Umbilical cord (tissue), 2 donors: ENCODE results near the gene DLG5. TPM values are rescaled to one million over a fixed set of nuclear protein-coding genes. Genes with fewer than 3 reads are reported as not detected.
A peak's percentile ranks its signal among the peaks of the same experiment; 100 is the strongest.

Experiments
- DNase-seq: peaks from one replicate; pipeline ENCODE4 v3.0.0-alpha.2; 2015; ENCODE audit warnings: low spot score
- total RNA-seq: library from RNA; depleted of rRNA; stranded (reverse); fragments of >200 nt; gene quantifications from one replicate; pipeline ENCODE4 v1.2.3, GENCODE V29; 2014; ENCODE audit warnings: low replicate concordance; ENCODE audit not compliant: insufficient read depth

Gene DLG5
- total RNA-seq, 1 donor from 2014 or later: 21.4 TPM

DNA sequence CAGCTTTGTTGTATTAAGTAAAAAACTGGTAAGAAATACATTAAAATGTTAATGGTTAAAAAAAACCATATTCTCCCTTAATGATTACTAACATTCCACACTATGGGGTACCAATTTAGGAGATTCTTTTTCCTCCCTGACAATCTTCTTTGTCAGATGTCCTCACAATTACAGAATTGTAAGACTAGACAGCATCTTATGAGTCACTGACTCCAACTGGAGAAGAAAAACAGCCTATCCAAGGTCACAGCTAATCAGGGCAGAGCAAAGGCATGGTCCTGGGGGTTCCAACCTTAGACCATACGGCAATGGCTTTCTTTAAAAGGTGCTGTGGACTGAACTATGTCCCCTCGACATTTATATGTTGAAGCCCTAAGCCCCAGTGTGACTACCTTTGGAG is 127.6 kb downstream of the DLG5 start:
- DNase-seq: no peak

DNA sequence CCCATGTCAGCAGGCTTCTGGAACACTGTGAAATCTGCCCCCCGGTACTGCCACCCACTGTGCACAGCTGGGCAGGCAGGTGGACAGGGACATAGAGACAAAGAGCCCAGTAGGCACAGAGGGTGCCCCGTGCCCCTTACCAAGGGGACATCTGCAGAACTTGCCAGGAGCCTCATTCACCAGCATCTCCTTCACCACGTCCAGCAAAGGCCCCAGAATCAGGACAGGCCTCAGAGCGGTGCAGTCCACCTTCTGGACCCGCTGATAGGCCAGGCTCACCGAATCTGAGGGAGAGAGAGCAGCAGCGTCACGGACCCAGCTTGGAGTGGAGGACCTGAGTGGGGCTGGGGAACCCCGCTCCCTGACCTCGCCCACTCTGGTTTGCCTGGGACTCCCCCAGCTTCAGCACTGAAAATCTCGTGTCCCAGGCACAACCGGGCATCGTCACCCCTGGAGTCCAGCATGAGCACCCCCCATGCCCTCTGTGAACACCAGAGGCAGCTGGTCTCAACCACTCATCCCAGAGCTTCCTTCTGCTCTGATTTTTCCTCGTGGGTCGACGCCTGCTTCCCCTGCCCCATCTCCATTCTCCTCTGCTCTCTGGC is 130.1 kb downstream of the DLG5 start:
- no peak for DNase-seq

- DNase-seq: no peak
Measured at GRCh38 chr10:77795426-77796055, 131.0 kb downstream of the DLG5 start.

GRCh38 chr10:77794256-77795142 is 132.1 kb downstream of the DLG5 start:
- DNase-seq: no peak

DNA sequence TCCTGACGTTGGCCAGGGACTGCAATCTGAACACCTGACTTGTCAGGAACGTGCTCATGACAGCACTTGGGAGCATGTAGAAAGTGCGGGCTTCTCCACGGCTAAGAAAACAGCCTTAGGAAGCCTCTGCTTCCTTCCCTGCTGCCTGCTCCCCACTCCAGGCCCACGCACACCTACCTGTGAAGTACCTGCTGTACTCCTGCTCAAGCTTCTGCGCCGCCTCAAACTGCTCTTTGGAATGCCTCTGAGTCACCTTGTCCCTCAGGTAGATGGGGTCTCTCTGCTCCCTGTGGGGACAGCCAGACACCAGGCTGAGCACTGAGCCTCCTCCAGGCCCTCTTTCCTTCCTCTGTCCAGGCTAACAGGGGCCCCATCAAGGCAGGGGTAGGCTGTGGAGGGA is 132.7 kb downstream of the DLG5 start:
- peak; percentile 29 for DNase-seq

GRCh38 chr10:77792155-77792554 is 134.4 kb downstream of the DLG5 start:
- no peak for DNase-seq

GRCh38 chr10:77791506-77791905 is 135.0 kb downstream of the DLG5 start:
- DNase-seq: no peak

- DNase-seq: no peak
Measured at GRCh38 chr10:77789861-77790260, 136.7 kb downstream of the DLG5 start.

- no peak for DNase-seq
Measured at GRCh38 chr10:77789016-77789415, 137.5 kb downstream of the DLG5 start.

- DNase-seq: no peak
Measured at GRCh38 chr10:77788496-77789010, 138.0 kb downstream of the DLG5 start.

DNA sequence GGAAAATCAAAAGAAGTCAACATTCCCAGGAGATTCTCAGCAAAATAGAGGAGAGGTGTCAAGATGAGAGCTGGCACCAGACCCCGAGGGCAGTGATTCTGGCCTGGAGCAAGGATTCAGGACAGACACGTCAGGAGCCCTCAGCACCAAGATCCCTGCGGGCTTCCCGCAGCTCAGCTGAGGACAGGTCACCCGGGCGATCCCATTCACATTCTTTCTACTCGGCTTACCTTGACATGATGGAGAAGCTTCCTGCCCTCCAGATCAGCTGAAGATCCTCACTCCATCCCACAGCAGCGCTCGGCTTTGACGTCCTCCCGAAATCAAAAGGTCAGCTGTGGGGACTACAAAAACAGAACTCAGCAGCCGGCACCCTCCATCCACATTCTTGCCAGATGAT is 139.1 kb downstream of the DLG5 start:
- no peak for DNase-seq

DNA sequence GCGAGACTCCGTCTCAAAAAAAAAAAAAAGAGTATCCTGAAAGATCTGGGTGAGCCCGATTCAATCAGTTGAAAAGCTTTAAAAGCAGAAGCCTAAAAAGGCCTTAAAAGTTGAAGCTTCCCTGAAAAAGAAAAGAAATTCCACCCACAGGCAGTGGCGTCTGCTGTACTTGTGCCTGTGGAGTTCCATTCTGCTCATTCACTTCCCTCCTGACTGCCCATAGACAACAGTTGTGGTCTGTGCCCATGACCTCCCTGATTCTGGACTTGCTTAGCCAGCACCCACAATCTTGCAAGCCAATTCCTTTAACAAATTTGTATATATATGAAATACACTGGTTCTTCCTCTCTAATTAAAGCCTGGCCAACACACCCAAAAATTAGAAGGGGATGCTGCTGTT is 141.7 kb downstream of the DLG5 start:
- no peak for DNase-seq

- DNase-seq: no peak
Measured at GRCh38 chr10:77782328-77783061, 144.1 kb downstream of the DLG5 start.

DNA sequence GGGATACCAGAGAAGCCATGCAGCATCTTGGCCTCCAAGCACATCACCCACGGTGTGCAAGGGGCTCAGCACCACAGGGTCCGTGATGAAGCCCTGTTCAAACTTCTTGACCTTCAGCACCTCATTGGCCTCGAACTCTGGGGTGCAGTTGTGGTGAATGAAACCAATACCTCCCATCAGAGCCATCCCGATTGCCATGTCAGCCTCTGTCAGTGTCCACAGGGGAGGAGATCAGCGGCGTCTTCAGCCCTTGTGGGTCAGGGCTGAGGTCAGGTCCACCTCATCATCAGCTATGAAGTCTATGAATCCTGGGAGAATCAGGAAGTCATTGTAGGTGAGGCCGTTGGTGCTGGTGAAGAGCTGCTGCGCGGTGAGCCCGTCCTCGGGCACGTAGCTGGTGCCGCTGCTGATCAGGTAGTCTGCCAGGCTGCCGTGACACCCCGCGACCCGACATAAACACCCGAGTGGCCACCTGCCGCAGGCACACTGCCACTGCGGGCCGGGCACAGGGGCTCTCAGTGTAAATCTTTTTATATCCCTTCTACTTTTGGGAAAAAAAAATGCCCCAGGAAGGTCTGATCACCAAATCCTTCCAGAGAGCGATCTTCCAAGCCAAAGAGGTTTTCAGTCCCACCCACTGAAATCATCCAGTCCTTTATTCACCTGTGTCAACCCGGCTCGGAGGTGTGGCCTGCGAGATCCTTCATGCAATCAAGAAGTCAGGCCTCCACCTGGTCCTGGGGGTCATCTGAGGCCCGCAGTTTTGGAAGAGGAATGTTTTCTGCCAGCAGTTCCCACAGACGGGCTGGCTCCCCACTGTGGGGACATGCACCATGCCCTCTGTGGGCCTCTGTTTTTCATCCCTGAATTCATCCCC is 144.9 kb downstream of the DLG5 start:
- DNase-seq: no peak

DNA sequence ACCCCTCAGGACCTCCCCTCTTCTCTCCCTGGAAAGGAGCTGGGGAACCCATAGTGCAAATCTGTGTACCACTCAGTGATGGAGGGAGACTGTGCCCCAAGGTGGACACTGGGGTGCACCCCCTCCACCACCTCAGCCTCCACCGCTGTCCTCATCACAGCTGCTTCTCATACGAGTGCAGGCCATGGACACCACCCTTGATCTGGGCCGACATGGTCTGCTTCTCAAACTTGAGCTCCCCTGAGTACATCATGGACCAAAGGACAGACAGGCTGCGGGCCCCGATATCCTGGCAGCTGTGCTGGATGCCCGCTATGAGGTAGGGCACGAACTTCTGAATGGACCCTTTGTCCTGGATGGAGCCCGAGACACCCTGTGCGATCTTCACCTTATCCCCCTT is 146.4 kb downstream of the DLG5 start:
- DNase-seq: no peak

DNA sequence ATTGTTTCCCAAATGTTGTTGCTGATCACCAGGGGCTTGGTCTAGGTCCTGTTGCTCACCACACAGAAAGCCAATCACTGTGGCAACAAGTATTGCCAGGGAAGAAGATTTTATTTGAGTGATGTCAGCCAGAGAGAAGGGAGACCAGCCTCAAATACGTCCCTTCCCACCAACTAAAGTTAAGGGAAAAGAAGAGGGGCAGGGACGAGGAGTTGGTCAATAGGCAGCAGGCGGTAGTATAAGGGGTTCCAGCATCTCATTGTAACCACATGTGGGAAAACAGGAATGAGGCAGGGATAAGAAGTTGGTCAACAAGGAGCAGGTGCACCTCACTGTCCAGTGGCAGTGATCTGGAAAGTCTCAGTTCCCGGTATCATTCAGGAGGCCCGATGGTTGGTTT is 150.1 kb downstream of the DLG5 start:
- DNase-seq: no peak

DNA sequence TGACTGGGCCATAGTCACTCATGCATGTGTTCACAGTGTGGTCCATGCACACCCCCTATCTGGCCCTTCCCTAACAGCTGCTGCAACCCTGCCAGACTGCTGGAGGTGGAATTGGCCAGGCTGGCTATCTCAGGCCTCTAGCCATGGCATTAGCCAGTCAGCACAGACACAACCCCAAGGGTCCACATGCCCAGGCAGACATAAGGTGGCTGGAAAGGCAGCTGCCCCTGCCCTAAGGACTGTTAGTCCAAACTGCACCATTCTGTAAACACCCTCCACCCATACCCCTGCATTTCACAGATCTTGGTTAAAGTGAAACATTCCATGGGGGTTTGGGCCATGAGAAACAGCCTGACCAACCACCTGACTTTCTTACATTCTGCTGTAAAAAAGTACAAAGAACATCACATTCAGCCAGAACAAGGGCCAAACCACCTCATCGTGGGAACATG is 151.6 kb downstream of the DLG5 start:
- DNase-seq: no peak

GRCh38 chr10:77773631-77774426 is 152.7 kb downstream of the DLG5 start:
- DNase-seq: no peak

DNA sequence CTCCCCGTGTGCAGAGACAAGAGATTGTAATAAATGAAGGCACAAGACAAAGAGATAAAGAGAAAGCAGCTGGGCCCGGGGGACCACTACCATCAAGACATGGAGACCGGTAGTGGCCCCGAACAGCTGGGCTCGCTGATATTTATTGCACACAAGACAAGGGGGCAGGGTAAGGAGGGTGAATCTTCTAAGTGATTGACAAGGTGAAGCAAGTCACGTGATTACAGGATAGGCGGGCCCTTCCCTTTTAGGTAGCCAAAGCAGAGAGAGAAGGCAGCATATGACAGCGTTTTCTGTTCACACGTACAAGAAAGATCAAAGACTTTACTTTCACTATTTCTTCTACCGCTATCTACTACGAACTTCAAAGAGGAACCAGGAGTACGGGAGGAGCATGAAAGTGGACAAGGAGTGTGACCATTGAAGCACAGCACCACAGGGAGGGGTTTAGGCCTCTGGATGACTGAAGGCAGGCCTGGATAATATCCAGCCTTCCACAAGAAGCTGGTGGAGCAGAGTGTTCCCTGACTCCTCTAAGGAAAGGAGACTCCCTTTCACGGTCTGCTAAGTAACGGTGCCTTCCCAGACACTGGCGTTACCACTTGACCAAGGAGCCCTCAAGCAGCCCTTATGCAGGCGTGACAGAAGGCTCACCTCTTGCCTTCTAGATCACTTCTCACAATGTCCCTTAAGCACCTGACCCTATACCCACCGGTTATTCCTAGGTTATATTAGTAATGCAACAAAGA is 153.5 kb downstream of the DLG5 start:
- peak; percentile 35 for DNase-seq
